HG03139 (cell line): ENCODE data around the gene MLXIP.
"Not testable (repeated sequence)": the region's sequence is repeated elsewhere in the genome, so short reads cannot be mapped to it uniquely, and the experiment has no call there.

Experiments
- ATAC-seq: cut with Tn5 transposase; IDR thresholded peaks from one replicate; pipeline ENCODE4 v1.9.1; 2021; ENCODE audit not compliant: unreplicated experiment

The MLXIP gene

DNA sequence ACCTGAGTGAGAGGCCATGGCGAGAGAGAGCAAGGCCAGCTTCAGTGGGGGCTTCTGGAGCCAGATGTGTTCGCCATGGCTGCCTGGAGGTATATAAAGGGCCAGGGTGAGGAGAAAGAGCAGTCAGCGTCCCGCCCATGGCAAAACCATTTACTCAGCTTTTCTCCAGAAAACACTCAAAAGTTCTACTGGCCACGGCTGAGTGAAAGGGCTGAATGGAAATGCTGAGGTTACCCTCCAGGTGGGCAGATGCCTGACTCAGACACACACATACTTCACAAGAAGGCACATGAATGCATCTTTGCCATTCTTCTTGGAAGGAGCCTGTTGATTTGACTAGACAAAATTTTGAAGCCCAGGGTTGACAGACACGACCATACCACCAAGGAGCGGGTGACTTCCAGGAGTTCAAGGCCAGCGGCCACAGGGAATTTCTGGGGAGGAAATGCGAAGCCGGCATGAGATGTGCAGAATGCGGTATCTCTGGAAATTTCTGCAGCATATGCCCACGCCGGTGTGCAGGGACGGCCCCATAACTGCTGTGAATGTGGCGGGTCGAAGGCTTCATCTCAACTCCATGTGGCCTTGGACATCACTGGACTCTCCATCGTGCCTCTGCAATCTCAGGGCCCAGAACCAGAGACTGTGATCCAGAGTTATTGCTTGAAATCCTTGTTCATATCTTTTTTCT is 95.7 kb downstream of the MLXIP start, which contains the start of gene IL31:
TSS of gene IL31 (minus strand) at position 67 of the 691 bp plus-strand sequence. CDS start at position 18, 49 bp downstream.
- ATAC-seq, result no peak

DNA sequence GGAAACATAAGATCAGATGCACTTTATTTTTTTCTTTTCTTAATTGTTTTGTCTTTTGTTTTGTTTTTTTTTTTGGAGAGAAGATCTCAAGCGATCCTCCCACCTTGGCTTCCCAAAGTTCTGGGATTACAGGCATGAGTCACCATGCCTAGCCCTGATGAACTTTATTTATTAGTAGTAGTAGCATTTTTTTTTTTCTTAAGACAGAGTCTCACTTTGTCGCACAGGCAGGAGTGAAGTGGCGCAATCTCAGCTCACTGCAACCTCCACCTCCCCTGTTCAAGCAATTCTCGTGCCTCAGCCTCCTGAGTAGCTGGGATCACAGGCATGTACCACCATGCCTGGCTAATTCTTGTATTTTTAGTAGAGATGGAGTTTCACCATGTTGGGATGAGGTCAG is 97.9 kb downstream of the MLXIP start:
- ATAC-seq, result not testable (repeated sequence)

DNA sequence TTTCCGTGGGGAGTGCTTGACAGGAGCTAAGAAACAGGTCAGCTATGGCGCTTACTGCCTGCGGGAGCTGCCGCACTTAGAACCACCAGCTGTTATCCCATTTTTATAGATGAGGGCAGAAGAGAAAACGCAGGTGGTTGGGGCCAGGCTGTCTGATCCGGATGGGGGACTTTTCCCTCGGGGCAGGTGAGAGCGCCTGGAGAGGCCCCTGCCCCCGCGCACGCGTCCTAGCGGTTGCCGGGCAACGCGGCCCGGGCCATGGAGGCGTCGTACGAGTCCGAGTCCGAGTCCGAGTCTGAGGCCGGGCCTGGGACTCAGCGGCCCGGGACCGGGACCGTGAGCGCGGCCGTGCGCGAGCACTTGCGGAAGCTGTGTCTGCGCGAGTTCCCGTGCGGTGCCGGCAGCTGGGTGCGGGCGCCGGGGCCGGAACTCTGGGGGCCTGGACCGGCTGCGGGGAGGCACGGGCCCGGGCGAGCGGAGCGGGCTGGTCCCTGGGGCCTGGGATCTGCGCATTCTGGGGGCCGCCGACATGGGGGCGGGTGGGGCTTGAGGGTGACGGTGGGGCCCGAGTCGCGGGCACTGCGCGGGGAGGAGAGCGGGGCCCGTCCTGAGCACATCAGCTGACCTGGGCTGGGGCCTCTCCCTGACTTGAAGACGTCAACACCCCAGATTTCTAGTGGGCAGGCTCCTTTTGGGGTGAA is 104.5 kb downstream of the MLXIP start, which contains the start of gene LRRC43:
TSS of gene LRRC43 (plus strand) at position 237 of the 701 bp plus-strand sequence. CDS start at position 259, 22 bp downstream.
- ATAC-seq, result no peak

DNA sequence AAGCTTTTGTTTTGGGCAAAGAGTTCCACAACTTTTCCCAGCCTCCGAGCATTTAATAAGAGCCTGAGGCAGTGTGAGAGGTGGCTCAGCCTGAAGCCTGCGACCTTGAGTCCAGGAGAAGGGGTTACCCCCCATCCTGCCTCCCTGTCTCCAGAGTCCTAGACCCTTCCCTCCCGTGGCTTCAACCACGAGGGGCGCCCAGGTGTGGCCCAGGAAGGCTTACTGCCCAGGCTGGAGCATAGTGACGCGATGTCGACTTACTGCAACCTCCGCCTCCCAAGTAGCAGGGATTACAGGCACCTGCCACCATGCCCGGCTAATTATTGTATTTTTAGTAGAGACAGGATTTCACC is 105.0 kb downstream of the MLXIP start:
- no peak for ATAC-seq

DNA sequence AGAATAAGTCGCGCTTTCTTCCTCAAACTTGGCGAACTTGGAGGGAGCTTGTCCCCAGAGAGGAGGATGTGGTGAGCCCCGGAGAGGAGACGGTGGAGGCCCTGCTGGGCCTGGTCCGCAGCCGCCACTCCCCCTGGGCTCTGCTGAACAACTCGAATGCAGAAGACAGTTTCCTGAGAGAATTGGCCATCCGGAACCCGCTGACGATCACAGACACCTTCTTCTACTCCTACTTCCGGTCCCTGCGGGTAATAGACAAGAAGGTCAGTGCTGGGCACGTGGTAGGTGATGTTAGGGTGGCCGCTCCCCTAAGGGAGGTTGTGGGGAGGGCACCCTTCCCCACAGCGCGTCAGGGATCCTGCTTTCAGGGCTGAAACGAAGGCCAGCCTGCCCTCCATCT is 106.0 kb downstream of the MLXIP start:
- ATAC-seq, result no peak

DNA sequence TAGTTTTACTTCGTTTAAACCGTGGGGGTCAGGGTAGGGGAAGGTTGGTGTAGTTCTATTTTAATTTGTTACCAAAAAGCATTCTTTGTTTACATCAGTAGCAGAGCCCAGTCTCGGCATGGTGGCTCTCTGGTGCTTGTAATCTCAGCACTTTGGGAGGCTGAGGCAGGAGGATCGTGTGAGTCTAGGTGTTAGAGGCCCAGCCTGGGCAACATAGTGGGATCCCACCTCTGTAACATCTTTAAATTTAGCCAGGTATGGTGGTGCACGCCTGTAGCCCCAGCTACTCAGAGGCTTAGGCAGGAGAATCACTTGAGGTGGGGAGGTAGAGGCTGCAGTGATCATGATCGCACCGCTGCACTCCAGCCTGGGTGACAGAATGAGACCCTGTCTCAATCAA is 106.5 kb downstream of the MLXIP start:
- ATAC-seq, result no peak

DNA sequence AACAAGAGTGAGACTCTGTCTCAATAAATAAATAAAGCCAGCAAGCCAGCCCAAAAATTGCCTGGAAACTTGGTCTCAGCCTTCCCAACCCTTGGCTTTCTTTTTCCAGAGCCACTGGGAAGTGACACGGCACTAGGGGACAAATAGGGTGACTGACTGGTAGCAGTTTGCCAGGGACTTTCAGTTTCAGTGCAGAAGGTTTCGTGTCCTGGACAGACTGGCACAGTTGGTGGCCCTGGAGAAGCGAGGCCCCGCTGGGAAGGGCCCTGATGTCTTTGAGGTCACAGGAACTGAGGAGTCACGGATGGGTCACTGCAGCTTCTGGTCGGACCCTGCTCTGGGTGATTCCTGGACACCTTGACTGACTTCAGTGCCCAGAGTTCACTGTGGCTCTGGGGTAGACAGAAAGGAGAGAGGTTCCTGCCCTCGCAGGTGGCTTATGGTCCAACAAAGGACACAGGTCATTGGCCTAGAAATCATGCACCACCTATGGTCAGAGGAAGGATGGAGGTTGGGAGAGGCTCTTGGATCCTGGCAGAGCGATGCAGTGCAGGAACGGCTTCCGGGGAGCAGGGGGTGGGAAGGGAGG is 107.0 kb downstream of the MLXIP start:
- ATAC-seq, result no peak

DNA sequence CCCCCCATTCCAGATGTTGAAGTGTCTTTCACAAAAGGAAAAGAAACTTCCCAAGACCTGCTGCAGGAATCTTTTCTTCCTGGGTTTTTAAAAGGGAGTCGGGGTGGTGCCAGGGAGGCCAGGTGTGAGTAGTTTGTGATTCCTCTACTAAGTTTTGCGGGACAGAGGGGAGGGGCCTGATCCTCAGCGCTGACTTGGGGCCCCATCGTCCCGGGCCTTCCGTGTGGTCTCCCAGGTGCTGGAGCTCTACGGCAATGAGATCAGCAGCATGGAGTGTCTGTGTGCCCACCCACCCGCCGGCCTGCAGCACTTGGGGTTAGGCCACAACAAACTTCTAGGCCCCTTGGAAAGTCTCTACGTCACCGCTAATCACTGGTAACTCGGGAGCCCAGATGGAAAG is 108.9 kb downstream of the MLXIP start:
- no peak for ATAC-seq

DNA sequence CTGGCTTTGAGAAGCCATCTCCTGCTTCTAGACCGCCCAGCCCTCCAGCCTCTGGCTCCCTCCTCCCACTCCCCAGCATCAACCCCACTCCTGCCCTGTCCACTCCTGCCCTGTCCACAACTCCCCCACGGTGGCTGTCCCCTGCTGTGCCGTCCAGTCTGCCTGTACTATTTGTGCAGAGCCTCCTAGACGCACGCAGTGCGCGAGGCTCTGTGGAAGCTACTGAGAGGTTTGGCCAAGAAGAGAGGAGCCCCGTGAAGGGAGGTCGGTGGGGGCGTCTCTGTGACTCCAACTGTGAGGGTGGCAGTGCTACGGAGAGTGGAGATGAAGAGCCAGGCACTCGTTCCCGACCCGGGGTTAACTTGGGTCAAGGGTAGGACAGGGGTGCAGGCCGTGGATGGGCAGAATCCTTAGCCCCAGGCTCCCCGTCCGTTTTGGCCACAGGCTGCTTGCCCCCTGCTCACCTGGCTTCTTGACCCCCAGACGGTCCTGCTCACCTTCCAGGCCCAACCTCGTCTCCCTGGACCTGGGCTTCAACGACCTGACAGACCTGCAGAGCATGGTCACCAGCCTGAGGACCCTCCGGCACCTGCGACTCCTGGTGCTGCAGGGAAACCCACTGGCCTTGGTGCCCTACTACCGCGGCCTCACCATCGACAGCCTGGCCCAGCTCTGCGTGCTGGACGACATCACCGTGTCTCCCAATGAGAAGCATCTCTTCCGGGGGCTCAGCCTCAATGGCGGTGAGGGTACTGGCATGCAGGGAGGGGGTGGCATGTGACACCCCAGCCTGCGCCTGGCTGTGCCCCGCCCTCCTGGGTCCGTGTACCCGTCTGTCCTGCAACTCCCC is 111.3 kb downstream of the MLXIP start:
- no peak for ATAC-seq

DNA sequence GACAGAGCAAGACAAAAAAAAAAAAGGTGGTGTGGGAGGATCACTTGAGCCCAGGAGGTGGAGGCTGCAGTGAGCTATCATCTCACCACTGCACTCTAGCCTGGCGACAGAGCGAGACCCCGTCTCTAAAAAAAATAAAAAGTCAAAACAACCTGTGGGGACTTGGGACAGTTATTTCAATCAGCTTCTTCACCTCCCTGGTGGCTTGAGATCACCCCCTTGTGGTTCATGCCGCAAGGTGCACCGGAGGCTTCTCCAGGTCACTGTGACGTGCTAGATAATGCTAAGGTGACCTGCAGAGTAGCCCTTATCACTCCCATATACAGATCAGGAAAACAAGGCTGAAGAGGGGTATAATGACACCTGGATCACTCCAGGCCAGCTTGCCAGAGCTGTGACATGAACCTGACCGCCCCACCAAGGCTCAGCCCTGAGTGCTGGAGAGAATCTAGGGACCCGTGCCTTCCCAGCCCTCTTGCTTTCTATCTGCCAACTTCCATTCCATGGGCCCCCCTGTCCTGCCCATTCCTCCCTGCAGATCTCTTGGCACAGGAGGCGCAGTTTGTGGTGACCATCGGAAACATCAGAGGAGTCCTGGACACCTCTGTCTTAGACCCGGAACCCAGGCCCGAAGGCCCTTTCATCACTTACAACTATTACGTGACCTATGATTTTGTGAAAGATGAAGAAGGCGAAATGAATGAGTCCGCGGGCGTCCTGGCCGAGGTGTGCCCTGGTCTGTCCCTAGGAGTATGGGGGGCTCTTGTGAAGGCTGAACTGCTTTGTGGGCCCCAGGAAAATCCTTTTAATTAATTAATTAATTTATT is 112.5 kb downstream of the MLXIP start:
- no peak for ATAC-seq

DNA sequence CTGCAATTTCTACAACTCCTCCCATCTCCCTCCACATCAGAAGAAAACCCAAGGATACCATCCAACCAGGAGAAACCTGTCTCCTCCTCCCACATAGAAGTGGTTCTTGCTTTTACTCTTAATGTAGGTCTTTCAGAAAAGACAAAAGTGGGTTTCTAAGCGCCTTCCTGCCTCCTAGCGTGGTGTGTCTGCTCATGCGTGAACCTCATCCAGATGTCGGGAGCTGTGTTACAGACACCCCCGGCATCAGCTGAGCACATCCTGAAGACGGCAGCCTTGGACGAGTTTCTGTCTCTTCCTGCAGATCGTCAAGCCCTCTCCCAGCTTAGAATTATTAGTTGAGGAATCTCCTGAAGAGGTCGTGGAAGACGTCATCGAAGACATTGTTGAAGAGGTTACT is 113.9 kb downstream of the MLXIP start:
- no peak for ATAC-seq

DNA sequence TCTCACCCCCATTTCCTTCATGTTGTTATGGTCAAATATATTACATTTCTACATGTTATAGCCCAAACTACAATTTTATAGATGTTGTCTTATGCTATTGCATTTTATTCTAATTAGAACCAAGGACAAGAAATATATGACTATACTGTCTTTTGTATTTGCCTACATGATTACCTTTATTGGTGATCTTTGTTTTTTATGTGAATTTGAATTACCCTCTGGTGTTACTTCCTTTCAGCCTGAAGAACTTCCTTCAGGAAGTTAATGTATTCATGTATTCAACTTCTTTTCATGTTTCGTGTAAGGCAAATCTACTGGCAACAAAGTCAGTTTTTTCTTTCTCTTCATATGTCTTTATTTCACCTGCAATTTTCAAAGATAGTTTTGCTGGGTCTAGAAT is 116.2 kb downstream of the MLXIP start:
- no peak for ATAC-seq

DNA sequence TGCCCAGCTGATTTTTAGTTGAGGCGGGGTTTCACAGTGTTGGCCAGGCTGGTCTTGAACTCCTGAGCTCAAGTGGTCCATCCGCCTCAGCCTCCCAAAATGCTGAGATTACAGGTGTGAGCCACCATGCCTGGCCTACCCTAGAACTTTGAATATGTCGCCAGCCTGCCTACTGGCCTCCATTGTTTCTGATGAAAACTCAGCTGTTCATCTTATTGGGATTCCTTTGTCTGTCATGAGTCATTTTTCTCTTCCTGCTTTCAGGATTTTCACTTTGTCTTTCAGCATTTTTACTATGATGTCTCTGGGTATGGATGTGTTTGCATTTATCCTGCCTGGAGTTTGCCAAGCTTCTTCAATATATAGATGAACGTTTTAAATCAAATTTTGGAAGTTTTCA is 116.8 kb downstream of the MLXIP start:
- no peak for ATAC-seq
